AG09319 (cell line): ENCODE results near the gene POLH.
"Not testable (repeated sequence)": the region's sequence is repeated elsewhere in the genome, so short reads cannot be mapped to it uniquely, and the experiment has no call there.

Source experiments
- DNase-seq: peaks from one replicate; pipeline ENCODE4 v3.0.0-alpha.2; 2010; ENCODE audit warnings: low read depth; ENCODE audit errors: extremely low read depth
- TF ChIP-seq, protein P1 (sequence below): IDR thresholded peaks from 2 replicates; pipeline ENCODE4 v1.5.1; 2011; ENCODE audit warnings: low read depth, mild to moderate bottlenecking, inconsistent platforms, low read length, moderate library complexity

The POLH gene

DNA sequence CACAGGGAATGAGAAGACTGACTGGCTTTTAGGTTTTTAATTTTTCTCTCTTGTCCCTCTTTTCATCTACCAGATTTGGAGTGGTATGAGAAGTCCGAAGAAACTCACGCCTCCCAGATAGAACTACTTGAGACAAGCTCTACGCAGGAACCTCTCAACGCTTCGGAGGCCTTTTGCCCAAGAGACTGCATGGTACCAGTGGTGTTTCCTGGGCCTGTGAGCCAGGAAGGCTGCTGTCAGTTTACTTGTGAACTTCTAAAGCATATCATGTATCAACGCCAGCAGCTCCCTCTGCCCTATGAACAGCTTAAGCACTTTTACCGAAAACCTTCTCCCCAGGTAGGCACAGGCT is 60.3 kb downstream of the POLH start:
- DNase-seq, result no peak
- TF ChIP-seq, protein P1, sequence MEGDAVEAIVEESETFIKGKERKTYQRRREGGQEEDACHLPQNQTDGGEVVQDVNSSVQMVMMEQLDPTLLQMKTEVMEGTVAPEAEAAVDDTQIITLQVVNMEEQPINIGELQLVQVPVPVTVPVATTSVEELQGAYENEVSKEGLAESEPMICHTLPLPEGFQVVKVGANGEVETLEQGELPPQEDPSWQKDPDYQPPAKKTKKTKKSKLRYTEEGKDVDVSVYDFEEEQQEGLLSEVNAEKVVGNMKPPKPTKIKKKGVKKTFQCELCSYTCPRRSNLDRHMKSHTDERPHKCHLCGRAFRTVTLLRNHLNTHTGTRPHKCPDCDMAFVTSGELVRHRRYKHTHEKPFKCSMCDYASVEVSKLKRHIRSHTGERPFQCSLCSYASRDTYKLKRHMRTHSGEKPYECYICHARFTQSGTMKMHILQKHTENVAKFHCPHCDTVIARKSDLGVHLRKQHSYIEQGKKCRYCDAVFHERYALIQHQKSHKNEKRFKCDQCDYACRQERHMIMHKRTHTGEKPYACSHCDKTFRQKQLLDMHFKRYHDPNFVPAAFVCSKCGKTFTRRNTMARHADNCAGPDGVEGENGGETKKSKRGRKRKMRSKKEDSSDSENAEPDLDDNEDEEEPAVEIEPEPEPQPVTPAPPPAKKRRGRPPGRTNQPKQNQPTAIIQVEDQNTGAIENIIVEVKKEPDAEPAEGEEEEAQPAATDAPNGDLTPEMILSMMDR, result no peak

DNA sequence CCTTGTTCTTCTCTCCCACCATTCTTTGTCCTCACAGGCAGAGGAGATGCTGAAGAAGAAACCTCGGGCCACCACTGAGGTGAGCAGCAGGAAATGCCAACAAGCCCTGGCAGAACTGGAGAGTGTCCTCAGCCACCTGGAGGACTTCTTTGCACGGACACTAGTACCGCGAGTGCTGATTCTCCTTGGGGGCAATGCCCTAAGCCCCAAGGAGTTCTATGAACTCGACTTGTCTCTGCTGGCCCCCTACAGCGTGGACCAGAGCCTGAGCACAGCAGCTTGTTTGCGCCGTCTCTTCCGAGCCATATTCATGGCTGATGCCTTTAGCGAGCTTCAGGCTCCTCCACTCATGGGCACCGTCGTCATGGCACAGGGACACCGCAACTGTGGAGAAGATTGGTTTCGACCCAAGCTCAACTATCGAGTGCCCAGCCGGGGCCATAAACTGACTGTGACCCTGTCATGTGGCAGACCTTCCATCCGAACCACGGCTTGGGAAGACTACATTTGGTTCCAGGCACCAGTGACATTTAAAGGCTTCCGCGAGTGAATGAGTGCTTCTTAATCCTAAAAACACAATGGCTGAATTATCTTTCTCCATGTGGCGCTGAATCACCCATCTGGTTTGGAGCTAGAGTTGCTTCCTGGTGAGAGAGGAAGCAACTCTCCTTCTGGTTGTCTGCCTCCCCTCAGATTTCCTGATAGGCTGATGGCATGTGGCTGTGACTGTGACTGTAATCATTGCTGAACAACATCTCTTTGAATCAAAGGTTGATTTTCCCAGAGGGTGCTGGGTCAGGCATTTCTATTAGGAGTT is 64.2 kb downstream of the POLH start:
- TF ChIP-seq, protein P1, result no peak
- DNase-seq, result no peak

DNA sequence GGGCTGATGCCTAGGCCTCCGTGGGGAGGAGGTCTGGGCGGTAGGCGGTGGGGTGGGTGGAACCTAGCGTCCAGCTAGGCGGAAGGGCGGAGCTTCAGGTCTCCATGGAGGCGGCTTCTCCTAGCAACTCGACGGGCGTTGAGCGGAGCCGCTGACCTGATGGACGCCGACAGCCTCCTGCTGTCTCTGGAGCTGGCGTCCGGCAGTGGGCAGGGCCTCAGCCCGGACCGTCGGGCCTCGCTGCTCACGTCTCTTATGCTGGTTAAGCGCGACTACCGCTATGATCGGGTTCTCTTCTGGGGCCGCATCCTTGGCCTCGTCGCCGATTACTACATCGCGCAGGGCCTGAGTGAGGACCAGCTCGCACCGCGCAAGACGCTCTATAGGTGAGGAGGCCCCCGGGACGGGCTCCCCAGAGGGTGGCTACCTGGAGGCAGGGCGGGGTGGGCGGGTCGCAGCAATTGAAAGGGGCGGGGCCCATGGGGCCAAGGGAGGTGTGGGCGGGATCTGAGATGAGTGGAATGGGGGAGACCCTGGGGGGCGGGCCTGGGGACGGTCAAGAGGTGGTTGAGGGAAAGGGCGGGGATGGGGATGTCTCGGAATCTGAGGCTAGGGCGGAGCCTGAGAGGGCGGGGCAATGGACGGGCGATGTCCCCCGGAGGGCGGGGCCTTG is 69.1 kb downstream of the POLH start, which contains the start of gene RSPH9:
Gene RSPH9 (plus strand): TSS at position 97 of the 673 bp plus-strand sequence. CDS start 63 bp downstream, at position 160.
- DNase-seq, result no peak
- TF ChIP-seq, protein P1, result no peak

DNA sequence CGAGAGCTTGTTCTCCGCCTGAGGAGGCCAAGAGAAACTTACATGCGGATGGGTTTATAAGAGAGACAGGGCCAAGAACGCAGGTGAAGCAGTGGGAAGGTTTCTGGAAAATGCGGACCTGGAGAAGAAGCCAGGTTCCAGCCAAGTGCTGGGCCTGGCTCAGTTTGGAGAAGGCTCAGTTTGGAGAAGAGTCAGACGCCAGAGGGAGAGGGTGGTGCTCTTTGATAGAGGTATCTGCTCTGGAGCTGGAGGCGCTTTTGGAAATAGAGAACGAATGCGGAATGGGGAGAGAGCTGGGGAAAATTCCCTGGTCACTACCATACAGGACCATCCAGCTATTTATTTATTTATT is 69.6 kb downstream of the POLH start:
- DNase-seq, result no peak
- TF ChIP-seq, protein P1, result no peak

DNA sequence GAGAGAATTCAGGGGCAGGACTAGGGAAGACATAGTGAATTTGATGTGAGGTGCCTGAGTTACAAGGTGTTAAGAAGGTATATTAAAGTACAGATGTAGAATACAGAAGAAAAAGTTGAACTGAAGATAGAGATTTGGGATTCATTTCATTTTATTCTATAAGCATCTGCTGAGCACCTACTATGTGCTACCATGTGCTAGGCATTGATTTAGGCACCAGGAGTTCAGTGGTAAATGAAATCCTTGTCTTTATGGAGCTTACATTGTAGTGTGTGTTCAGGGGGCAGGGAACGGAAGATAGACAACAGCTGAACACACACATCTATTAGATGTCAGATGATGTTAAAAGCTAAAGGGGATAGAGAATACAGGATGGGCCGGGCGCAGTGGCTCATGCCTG is 71.6 kb downstream of the POLH start:
- TF ChIP-seq, protein P1, result no peak

DNA sequence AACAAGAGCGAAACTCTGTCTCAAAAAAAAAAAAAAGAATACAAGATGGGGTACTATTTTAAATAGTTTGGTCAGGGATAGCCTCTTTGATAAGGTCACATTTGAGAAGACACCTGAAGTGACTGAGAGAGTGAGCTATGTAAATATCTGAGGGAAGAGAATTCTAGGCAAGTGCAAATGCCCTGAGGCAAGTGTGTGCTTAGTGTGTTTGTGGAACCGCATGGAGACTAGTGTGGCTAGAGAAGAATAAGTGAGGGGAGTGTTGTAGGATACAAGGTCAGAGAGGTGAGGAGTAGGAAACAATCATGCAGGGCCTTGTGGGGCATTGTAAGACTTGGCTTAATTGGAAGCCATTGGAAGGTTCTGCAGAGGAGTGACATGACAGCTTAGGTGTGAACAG is 72.3 kb downstream of the POLH start:
- TF ChIP-seq, protein P1, result no peak
- no peak for DNase-seq

More for the DNA sequence above, 71.6 kb downstream of the POLH start:
- DNase-seq, result no peak

DNA sequence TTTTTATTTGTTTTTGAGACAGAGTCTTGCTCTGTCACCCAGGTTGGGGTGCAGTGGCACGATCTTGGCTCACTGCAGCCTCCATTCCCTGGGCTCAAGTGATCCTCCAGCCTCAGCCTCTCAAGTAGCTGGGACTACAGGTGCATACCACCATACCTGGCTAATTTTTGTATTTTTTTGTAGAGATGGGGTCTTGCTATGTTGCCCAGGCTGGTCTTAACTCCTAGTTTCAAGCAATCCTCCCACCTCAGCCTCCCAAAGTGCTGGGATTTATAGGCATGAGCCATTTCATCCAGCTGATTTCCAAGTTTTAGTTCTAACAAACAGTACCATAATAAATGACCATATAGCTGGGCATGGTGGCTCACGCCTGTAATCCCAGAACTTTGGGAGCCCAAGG is 76.8 kb downstream of the POLH start:
- not testable (repeated sequence) for DNase-seq
